ENCODE measurements around the gene STAB1. TPM values are rescaled to one million over a fixed set of nuclear protein-coding genes. Genes with fewer than 3 reads are reported as not detected.

The STAB1 gene
- total and polyA plus RNA-seq, 10 donors, result 287 to 1,994 (median 586) TPM

GRCh38 chr3:52454250-52454937 is 40.7 kb upstream of the STAB1 start:
- Histone ChIP-seq H3K27me3 (replicated peaks in 1 of 7) (no peaks in the 10 kb centered on the region), H3K27ac (peak overlapping the region; percentile 88 to 96 (median 92)), H3K4me1 (peaks cover 22 to 54% (median 38%) of the 10 kb centered on the region in 6 donors), H3K36me3 (peaks cover 0 to 20% (median 11%) of the 10 kb centered on the region in 6 donors), H3K4me3 (peak overlapping the region in 5 of 8 donors; percentile 53 to 91 (median 76)), H3K9me3 (no peaks in the 10 kb centered on the region)
- no peak for TF ChIP-seq POLR2A (IDR thresholded peaks at IDR 0.05)
- TF ChIP-seq POLR2AphosphoS5 (IDR thresholded peaks at IDR 0.05), result no peak
- TF ChIP-seq, protein P1, sequence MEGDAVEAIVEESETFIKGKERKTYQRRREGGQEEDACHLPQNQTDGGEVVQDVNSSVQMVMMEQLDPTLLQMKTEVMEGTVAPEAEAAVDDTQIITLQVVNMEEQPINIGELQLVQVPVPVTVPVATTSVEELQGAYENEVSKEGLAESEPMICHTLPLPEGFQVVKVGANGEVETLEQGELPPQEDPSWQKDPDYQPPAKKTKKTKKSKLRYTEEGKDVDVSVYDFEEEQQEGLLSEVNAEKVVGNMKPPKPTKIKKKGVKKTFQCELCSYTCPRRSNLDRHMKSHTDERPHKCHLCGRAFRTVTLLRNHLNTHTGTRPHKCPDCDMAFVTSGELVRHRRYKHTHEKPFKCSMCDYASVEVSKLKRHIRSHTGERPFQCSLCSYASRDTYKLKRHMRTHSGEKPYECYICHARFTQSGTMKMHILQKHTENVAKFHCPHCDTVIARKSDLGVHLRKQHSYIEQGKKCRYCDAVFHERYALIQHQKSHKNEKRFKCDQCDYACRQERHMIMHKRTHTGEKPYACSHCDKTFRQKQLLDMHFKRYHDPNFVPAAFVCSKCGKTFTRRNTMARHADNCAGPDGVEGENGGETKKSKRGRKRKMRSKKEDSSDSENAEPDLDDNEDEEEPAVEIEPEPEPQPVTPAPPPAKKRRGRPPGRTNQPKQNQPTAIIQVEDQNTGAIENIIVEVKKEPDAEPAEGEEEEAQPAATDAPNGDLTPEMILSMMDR (IDR thresholded peaks at IDR 0.05 in 8 of 11, conservative IDR thresholded peaks at IDR 0.05 in 3 of 11), result no peak
- intact Hi-C loops (cut with DNase I; ENCODE audit: low total_unique reads), result no loop called here
- no peak for DNase-seq
- 61 to 71% (median 66%) methylated on average over 7 to 8 of the region's 8 CpGs for WGBS, 5 donors

DNA sequence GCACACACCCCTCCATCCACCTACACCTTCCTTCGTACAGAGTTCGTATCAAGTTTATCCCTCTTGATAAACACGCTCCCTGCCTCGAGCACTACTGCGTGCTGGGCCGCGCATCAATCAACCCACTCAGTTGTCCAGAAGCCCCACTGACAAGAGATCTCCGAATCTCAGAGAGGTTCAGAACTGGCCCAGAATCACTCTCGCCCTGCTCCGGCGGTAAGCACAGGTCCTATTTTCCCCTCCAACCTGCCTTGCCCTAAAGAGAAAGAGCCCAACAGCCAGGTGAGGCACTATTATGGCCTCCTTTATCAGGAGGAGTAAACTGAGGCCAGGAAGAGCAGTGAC is 40.2 kb upstream of the STAB1 start:
- peak overlapping the region; percentile 53 to 91 (median 73) for H3K4me3 ChIP-seq
- TF ChIP-seq, protein P1 (IDR thresholded peaks at IDR 0.05 in 8 of 11, conservative IDR thresholded peaks at IDR 0.05 in 3 of 11), result no peak
- no peak for TF ChIP-seq POLR2AphosphoS5 (IDR thresholded peaks at IDR 0.05)
- peaks cover 22 to 54% (median 38%) of the 10 kb centered on the region in 6 donors for H3K4me1 ChIP-seq
- 49 to 55% (median 51%) methylated on average over 11 of the region's 11 CpGs for WGBS, 5 donors
- intact Hi-C loops (cut with DNase I; ENCODE audit: low total_unique reads), result no loop called here
- no peak for DNase-seq
- peak overlapping the region; percentile 88 to 96 (median 92) for H3K27ac ChIP-seq
- H3K27me3 ChIP-seq (replicated peaks in 1 of 7), result no peaks in the 10 kb centered on the region
- H3K36me3 ChIP-seq, result peaks cover 0 to 25% (median 14%) of the 10 kb centered on the region in 6 donors
- H3K9me3 ChIP-seq, result no peaks in the 10 kb centered on the region

DNA sequence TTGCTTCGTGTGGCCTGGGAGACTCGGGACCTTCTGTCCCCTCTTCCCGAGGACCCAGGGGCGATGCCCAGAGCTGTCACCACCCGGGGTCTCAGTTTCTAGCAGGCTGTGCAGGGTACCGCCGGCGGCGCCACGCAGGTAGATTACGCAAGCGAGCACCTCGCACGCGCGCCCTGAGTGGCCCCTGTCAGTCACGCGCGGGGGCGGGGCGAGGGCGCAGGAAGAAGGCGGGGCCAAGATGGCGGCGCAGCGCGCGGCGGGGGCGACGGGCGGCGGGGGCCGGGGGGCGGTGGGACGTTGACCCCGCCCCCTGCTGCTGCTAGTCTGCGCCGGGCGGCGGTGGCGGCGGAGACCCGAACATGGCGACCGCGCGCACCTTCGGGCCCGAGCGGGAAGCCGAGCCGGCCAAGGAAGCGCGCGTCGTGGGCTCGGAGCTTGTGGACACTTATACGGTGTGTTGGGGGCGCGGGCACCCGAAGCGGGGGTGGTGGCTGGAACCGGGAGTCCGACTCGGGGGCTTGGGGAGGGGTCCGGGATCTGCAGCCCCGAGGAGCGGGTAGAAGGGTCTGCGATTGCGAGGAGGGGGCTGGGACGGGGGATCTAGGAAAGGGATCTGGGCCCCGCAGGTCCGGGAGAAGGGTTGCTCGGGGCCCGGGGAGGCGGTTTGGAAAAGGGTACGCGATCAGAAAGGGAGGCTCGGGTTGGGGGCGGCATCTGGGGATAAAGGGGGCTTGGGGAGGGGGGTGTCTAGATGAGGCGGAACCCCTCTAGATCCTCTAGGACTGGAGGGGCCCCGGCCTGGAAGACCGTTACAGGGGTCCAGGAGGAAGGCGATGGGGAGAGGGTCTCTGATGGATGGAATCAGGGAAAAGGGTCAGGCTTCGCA is 39.6 kb upstream of the STAB1 start, which contains the start of gene NISCH:
TSS of gene NISCH (plus strand) at position 322 of the 886 bp plus-strand sequence. CDS start at position 360, 38 bp downstream.
- 1 to 2% (median 1%) methylated on average over 26 to 86 of the region's 86 CpGs for WGBS, 5 donors

More for the DNA sequence above, 39.6 kb upstream of the STAB1 start, which contains the start of gene NISCH:
- intact Hi-C loops (cut with DNase I; ENCODE audit: low total_unique reads), result no loop called here
- no peaks in the 10 kb centered on the region for H3K9me3 ChIP-seq
- peak; percentile 97 for DNase-seq
- H3K4me1 ChIP-seq, result peaks cover 22 to 54% (median 38%) of the 10 kb centered on the region in 6 donors
- H3K27me3 ChIP-seq (replicated peaks in 1 of 7), result no peaks in the 10 kb centered on the region
- peaks cover 0 to 30% (median 20%) of the 10 kb centered on the region in 6 donors for H3K36me3 ChIP-seq
- peak within 1 kb of the TSS; percentile 53 to 91 (median 73) for H3K4me3 ChIP-seq
- H3K27ac ChIP-seq, result peak within 1 kb of the TSS; percentile 88 to 96 (median 92)
- TF ChIP-seq POLR2A (IDR thresholded peaks at IDR 0.05), result peak in 1 of 3 donors; percentile 27
- TF ChIP-seq, protein P1 (IDR thresholded peaks at IDR 0.05 in 8 of 11, conservative IDR thresholded peaks at IDR 0.05 in 3 of 11), result no peak
- TF ChIP-seq POLR2AphosphoS5 (IDR thresholded peaks at IDR 0.05), result peak; percentile 89 to 95 (median 92)
